ENCODE results near the gene COPS7A. TPM values are rescaled to one million over a fixed set of nuclear protein-coding genes. Genes with fewer than 3 reads are reported as not detected.
A peak's percentile ranks its signal among the peaks of the same experiment; 100 is the strongest.

COPS7A gene
- polyA plus RNA-seq, 6 donors from 2014 or later: 26.4 to 43.9 (median 34.4) TPM

DNA sequence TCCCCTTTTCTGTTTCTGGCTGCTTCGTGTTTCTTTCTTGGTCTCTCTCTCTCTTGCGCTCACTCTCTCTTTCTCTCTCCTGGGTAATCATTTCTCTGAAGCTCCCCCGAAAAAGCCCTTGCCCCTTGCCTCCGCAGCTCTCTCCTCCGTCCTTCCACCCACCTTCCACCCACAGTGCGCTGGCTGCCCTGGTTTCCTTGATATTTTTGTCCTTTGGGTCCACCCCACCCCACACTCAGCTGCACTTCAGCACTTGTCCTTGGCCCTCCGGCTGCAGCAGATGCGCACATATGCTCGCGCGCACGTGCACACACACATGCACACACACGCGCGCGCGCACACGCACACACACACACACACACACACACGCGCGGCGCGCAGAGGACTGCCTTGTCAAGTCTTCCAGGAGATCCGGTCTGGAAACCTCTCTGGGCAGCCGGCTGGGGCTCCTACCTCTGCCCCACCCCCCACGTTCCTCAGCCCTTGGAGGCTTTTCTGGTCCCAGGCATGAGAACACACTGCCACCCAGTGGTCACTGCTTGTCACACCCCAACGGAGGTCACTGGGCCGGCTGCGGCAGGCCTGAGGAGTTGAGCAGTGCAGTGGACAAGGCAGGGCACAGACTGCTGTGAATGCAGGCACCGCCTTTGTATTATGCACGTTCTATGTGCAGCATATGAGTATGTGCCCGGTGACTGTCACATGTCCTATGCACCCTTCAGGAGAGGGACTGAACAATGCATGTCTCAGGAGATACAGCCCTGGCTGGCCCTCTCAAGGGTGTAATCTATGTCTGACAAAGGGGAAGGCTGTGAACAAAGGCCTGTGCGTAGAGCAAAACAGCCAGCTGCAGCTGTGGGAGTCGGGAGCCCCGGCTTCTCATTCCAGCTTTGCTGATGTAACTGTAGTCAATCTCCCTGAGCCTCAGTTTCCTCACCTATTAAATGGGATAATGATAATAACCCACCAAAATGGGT, 55.0 kb downstream of the COPS7A start:
- ATAC-seq (ENCODE audit: low read depth in 2 of 2) (peak; percentile 93), DNase-seq (peak; percentile 83)
- Mint-ChIP-seq H3K36me3 (peaks cover 0 to 8% of the 10 kb centered on the region in 2 donors), H3K4me1 (peaks cover 20 to 22% (median 21%) of the 10 kb centered on the region in 3 donors), H3K9me3 (no peaks in the 10 kb centered on the region), H3K27me3 (peaks cover 38 to 59% (median 57%) of the 10 kb centered on the region in 3 donors), H3K4me3 (peak overlapping the region; percentile 54 to 95 (median 86)), H3K27ac (peak overlapping the region in 4 of 6 donors; percentile 5 to 96 (median 88))

DNA sequence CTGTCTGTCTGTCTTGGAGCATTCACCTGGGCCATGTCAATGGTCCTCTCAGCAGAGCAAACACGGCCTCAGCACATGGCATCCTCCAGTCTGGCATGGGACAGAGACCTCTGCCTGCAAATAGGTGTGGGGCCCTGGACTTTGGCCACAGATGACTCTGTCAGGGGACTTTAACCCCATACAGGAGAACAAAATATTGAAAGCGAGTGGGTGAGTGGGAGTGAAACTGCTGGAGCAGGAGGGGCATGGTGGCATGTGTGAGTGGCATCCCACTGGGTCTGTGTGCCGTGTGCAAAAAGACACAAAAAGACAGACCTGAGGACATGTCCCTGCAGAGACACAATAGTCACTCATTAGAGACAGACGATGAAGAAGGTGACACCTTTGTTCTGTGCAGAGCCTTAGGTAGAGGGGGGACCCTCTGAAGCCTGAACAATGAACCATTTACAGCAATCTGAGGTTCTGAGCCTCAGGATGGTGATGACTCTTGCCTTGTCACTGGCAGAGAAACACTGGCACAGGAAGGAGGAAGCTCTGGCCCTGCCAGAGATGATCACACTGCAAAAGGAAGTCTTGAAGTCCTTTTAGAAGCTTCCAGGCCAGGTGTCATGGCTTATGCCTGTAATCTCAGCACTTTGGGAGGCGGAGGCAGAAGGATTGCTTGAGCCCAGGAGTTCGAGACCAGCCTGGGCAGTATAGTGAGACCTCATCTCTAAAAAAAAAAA, 56.0 kb downstream of the COPS7A start:
- no peak for DNase-seq
- peaks cover 0 to 6% of the 10 kb centered on the region in 2 donors for H3K36me3 Mint-ChIP-seq
- H3K4me3 Mint-ChIP-seq: peak overlapping the region in 5 of 8 donors; percentile 9 to 87 (median 57)
- H3K27me3 Mint-ChIP-seq: peaks cover 30 to 52% (median 49%) of the 10 kb centered on the region in 3 donors
- no peak for ATAC-seq (ENCODE audit: low read depth in 2 of 2)
- peak overlapping the region in 2 of 6 donors; percentile 50 to 90 for H3K27ac Mint-ChIP-seq
- H3K4me1 Mint-ChIP-seq: peaks cover 14 to 17% (median 16%) of the 10 kb centered on the region in 3 donors
- H3K9me3 Mint-ChIP-seq: no peaks in the 10 kb centered on the region

DNA sequence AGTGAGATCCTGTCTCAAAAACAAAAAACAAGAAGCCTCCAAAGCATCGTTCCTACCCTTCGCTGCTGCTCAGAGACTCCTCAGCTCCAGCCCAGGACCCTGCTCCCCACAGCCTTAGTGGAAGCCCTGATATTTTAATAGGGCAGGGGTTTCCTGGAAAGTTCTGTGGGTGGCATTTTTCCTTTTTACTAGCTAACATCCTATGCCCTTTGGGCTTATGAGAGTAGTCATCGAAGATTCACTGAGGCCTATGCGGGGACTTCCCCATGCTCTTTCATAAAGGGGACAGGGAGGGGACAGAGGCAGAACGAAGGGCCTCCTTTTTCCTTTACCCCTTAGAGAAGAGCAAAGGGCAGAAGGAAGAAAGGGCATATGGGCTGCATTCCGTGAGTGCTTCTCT, 56.7 kb downstream of the COPS7A start:
- Mint-ChIP-seq H3K4me1 (peaks cover 13 to 14% (median 13%) of the 10 kb centered on the region in 3 donors), H3K36me3 (no peaks in the 10 kb centered on the region), H3K27ac (no peak overlapping the region), H3K27me3 (peaks cover 23 to 45% (median 42%) of the 10 kb centered on the region in 3 donors), H3K9me3 (no peaks in the 10 kb centered on the region), H3K4me3 (no peak overlapping the region)
- ATAC-seq (ENCODE audit: low read depth in 2 of 2) (no peak), DNase-seq (no peak)

Other genes starting within 250 kb of the COPS7A start
- 100 to 1,000 TPM; 126 to 243 (median 176) TPM for gene MRPL51, start 230.8 kb upstream of the COPS7A start, polyA plus RNA-seq (ENCODE audit: low read depth in 6 of 6)
- gene NCAPD2, start 229.9 kb upstream of the COPS7A start, polyA plus RNA-seq (ENCODE audit: low read depth in 6 of 6): 10 to 100 TPM; 13.3 to 25.5 (median 17.8) TPM
- gene GAPDH, start 189.5 kb upstream of the COPS7A start, polyA plus RNA-seq (ENCODE audit: low read depth in 6 of 6): 1,000 to 10,000 TPM in 1 of 6 donors, 100 to 1,000 TPM in 5; 607 to 1,152 (median 779) TPM
- gene IFFO1, start 168.0 kb upstream of the COPS7A start, polyA plus RNA-seq (ENCODE audit: low read depth in 6 of 6): 10 to 100 TPM in 1 of 6 donors, 1 to 10 TPM in 5; 4.6 to 15.3 (median 6.3) TPM
- 10 to 100 TPM; 11.7 to 27.6 (median 17.5) TPM for gene NOP2, start 155.8 kb upstream of the COPS7A start, polyA plus RNA-seq (ENCODE audit: low read depth in 6 of 6)
- 10 to 100 TPM; 26.6 to 67.1 (median 44.5) TPM for gene CHD4, start 116.7 kb upstream of the COPS7A start, polyA plus RNA-seq (ENCODE audit: low read depth in 6 of 6)
- 10 to 100 TPM; 25.2 to 69.9 (median 40.1) TPM for gene LPAR5, start 88.1 kb upstream of the COPS7A start, polyA plus RNA-seq (ENCODE audit: low read depth in 6 of 6)
- gene ACRBP, start 76.6 kb upstream of the COPS7A start, polyA plus RNA-seq (ENCODE audit: low read depth in 6 of 6): 10 to 100 TPM in 1 of 6 donors, 1 to 10 TPM in 5; 3.8 to 11.0 (median 8.9) TPM
- gene ING4, start 60.9 kb upstream of the COPS7A start, polyA plus RNA-seq (ENCODE audit: low read depth in 6 of 6): 100 to 1,000 TPM in 4 of 6 donors, 10 to 100 TPM in 2; 93.5 to 139 (median 112) TPM
- gene ZNF384, start 34.7 kb upstream of the COPS7A start, polyA plus RNA-seq (ENCODE audit: low read depth in 6 of 6): 10 to 100 TPM; 13.5 to 39.7 (median 23.2) TPM
- gene PIANP, start 23.2 kb upstream of the COPS7A start, polyA plus RNA-seq (ENCODE audit: low read depth in 6 of 6): not detected
- gene MLF2, start 29.1 kb downstream of the COPS7A start, polyA plus RNA-seq (ENCODE audit: low read depth in 6 of 6): 100 to 1,000 TPM; 128 to 167 (median 150) TPM
- under 1 TPM in 1 of 6 donors, not detected in 5; 0.38 TPM for gene PTMS, start 42.3 kb downstream of the COPS7A start, polyA plus RNA-seq (ENCODE audit: low read depth in 6 of 6)
- under 1 TPM in 2 of 6 donors, not detected in 4; 0.16 to 0.17 TPM for gene LAG3, start 48.5 kb downstream of the COPS7A start, polyA plus RNA-seq (ENCODE audit: low read depth in 6 of 6)
- gene CD4, start 65.5 kb downstream of the COPS7A start, polyA plus RNA-seq (ENCODE audit: low read depth in 6 of 6): 1 to 10 TPM in 3 of 6 donors, under 1 TPM in 3; 0.29 to 1.7 (median 1.1) TPM
- not detected for gene GPR162, start 97.8 kb downstream of the COPS7A start, polyA plus RNA-seq (ENCODE audit: low read depth in 6 of 6)
- gene P3H3, start 104.4 kb downstream of the COPS7A start, polyA plus RNA-seq (ENCODE audit: low read depth in 6 of 6): not detected
- gene GNB3, start 116.9 kb downstream of the COPS7A start, polyA plus RNA-seq (ENCODE audit: low read depth in 6 of 6): not detected
- gene CDCA3, start 127.2 kb downstream of the COPS7A start, polyA plus RNA-seq (ENCODE audit: low read depth in 6 of 6): 1 to 10 TPM in 1 of 6 donors, under 1 TPM in 3, not detected in 2; 0.74 to 1.0 (median 0.89) TPM
- gene USP5, start 128.1 kb downstream of the COPS7A start, polyA plus RNA-seq (ENCODE audit: low read depth in 6 of 6): 10 to 100 TPM; 28.5 to 45.1 (median 35.4) TPM
- 100 to 1,000 TPM; 294 to 712 (median 357) TPM for gene TPI1, start 143.5 kb downstream of the COPS7A start, polyA plus RNA-seq (ENCODE audit: low read depth in 6 of 6)
- gene SPSB2, start 149.3 kb downstream of the COPS7A start, polyA plus RNA-seq (ENCODE audit: low read depth in 6 of 6): 10 to 100 TPM in 2 of 6 donors, 1 to 10 TPM in 4; 7.9 to 15.5 (median 8.9) TPM
- 1 to 10 TPM; 4.1 to 8.7 (median 7.1) TPM for gene LRRC23, start 180.8 kb downstream of the COPS7A start, polyA plus RNA-seq (ENCODE audit: low read depth in 6 of 6)
- 1 to 10 TPM; 3.8 to 8.4 (median 5.9) TPM for gene ENO2, start 190.5 kb downstream of the COPS7A start, polyA plus RNA-seq (ENCODE audit: low read depth in 6 of 6)
- gene ATN1, start 203.9 kb downstream of the COPS7A start, polyA plus RNA-seq (ENCODE audit: low read depth in 6 of 6): 1 to 10 TPM in 3 of 6 donors, under 1 TPM in 2, not detected in 1; 0.57 to 2.2 (median 1.1) TPM
- gene RNU7-1, start 219.8 kb downstream of the COPS7A start, polyA plus RNA-seq (ENCODE audit: low read depth in 6 of 6): not detected
- gene C12orf57, start 220.0 kb downstream of the COPS7A start, polyA plus RNA-seq (ENCODE audit: low read depth in 6 of 6): 100 to 1,000 TPM; 126 to 211 (median 194) TPM
- 1,000 to 10,000 TPM in 1 of 6 donors, 100 to 1,000 TPM in 5; 398 to 1,059 (median 612) TPM for gene PTPN6, start 227.3 kb downstream of the COPS7A start, polyA plus RNA-seq (ENCODE audit: low read depth in 6 of 6)
- gene PHB2, start 246.6 kb downstream of the COPS7A start, polyA plus RNA-seq (ENCODE audit: low read depth in 6 of 6): 100 to 1,000 TPM; 107 to 127 (median 114) TPM
- gene EMG1, start 246.9 kb downstream of the COPS7A start, polyA plus RNA-seq (ENCODE audit: low read depth in 6 of 6): 10 to 100 TPM; 69.7 to 82.7 (median 80.4) TPM

Data from naive B cell (primary cell).